VCaP (cell line): ENCODE results near the gene HAAO.
A peak's percentile ranks its signal among the peaks of the same experiment; 100 is the strongest.

Experiments
- H3K27ac ChIP-seq: fragments of 450-650 bp; 2 replicates; pipeline ENCODE4 v1.5.1; 2017
- CTCF ChIP-seq: fragments of 450-650 bp; conservative IDR thresholded peaks from 2 replicates; pipeline ENCODE4 v1.5.1; 2017; ENCODE audit warnings: mild to moderate bottlenecking, moderate library complexity

The HAAO gene

GRCh38 chr2:42810971-42811811 lies 18.8 kb upstream of the HAAO start:
- H3K27ac ChIP-seq = peak overlapping the region; percentile 95
- no peak for TF ChIP-seq CTCF

- no peak for TF ChIP-seq CTCF
These were observed 18.0 kb upstream of the HAAO start for GRCh38 chr2:42810121-42810970.

DNA sequence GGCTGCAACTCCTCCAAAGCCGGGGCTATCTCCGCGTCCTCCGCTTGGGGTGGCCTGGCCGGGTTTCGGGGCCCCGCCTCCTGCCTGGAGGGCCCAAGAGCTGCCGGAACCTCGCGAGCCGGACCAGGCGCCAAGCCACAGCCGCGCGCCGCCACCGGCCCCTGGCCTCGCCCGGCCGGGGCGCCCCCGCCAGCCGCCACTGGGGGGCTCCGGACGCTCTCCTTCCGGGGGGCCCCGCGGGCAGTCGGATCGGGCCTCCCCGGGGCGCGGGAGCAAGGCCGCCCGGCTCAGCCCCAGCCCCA lies 17.4 kb upstream of the HAAO start:
- H3K27ac ChIP-seq = peak overlapping the region; percentile 95
- TF ChIP-seq CTCF = peak; percentile 37; the same call in 1 of the 2 replicates

More at GRCh38 chr2:42810121-42810970, 18.0 kb upstream of the HAAO start:
- peak overlapping the region; percentile 95 for H3K27ac ChIP-seq

DNA sequence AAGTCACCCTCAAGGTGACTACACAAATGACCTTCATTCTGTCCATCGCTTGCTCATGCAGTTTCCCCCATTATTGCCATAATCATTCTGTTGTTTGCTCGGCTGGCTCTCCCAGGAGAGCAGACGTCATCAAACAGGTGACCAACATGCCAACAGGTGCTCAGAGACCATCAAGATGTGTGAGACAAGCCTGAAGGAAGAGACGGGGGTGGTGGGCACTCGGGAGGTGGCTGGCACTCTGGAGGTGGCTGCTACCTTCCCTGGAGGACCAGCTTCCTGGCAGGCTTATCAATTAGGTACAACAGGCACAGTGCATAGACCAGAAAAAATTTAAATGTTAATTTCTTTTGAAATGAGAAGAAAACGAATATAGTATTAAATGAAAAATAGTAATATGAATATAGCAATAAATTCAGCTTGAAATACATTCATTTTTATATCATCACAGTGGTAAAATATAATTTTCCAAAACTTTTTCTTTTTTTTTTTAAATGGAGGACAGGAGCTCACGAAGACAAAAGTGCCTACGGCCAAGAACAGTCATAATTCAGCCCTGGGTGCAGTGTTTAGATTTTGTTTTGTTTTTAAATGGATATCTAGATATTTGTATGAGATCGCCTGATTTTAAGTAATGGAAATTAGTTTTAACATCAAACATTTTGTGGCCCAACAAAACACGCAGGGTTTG lies 16.9 kb upstream of the HAAO start:
- H3K27ac ChIP-seq = peak overlapping the region; percentile 95
- TF ChIP-seq CTCF = no peak

DNA sequence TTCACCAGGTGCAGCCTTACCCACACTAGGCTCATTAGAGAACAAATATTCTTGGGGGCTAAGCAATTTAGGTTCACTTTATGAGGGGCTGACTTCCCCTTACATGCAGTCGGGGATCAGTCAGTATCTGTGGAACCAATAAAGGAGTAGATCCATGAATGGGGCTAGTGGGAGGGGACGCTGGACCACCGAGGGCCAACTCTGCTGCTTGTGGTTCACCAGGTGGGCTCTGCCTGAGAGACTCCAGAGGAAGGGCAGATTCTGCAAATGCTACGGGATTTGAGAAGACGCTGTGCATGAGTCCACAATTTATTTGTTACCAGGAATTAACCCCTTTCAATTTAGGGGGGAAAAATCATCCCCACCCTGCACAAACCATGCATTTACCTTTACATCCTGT lies 15.9 kb upstream of the HAAO start:
- H3K27ac ChIP-seq = peak overlapping the region; percentile 95

GRCh38 chr2:42806786-42807185 lies 14.4 kb upstream of the HAAO start:
- no peak overlapping the region for H3K27ac ChIP-seq
- no peak for TF ChIP-seq CTCF

More for the DNA sequence above, 15.9 kb upstream of the HAAO start:
- TF ChIP-seq CTCF = no peak

DNA sequence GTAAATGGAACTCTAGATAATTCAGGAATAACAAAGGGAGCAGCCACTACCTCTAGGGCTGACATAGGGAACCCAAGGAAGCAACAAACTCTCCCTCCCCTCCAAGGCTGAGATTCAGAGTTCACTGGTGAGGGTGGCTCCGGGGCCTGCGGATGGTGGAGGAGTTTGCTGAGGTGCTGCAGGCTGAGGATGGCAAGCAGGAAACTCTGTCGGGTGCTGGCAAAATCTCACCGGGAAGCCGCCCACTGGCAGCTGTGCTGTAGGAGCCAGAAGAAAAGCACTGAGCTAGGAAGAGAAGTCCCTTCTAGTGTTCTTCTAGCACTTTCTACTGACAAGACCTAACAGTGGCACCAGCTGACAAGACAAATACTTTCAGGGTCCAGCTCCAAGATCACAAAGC lies 12.5 kb upstream of the HAAO start:
- TF ChIP-seq CTCF = no peak
- H3K27ac ChIP-seq = no peak overlapping the region
